ENCODE measurements around the gene VAMP5. TPM values are rescaled to one million over a fixed set of nuclear protein-coding genes. Genes with fewer than 3 reads are reported as not detected.

Gene VAMP5
- total and polyA plus RNA-seq, 9 of the 15 experiments (the other 6 are each of a cell fraction or from before 2014, with no cell fraction given): 0.54 to 1.9 (median 1.5) TPM; not detected in 2

DNA sequence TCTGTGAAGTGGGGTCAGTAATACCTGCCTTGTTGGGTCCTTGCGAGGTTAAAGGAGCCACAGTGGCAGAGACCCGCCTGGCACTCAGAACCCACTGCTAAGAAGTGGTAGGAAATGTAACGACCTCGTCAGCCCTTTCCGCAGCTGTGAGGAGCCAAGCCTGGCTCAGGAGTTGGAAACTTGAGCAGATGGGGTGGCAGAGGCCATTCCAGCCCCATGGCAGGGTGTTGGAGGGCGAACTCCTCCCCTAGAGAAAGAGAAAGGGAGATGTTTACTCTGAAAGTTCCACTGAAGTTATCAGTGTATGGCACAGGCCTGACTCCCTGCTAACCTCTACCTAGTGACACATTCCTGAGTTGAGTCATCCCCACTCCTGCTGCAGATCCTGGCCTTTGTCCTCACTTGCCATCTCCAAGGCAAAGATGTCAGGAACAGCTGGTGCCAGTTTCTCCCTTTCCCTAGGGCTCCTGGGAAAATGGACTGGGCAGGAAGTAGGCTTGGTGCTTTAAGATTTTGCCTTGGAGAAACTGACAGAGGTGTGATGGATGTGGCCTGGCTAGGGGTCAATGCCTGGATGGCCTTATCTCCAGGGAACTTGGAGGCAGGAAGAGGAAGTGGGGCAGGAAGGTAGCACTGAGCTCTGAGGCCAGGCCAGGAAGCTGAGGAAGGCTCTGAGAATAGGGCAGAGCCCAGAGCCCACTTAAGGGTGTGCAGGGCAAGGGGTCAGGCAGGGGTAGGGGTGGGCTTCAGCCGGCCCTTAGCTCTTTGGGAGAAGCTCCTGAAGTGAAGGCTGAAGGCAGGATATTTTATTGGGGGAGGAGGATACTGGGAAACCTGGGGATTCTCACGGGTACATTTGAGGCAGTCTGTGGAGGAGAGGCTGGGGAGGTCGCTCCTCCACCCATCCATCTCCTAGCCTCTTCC, 888 bp downstream of the VAMP5 start (continued):
- TF ChIP-seq NEUROD1 (IDR thresholded peaks at IDR 0.05; ENCODE audit: borderline replicate concordance, low read depth, low read length, partially characterized antibody) (peak; percentile 60), ZC3H4 (CRISPR knock-in tag; IDR thresholded peaks at IDR 0.05; ENCODE audit: borderline replicate concordance) (no peak), RNF2 (IDR thresholded peaks at IDR 0.05) (0 out of 2 replicates have a peak, but pooled peaks have one; percentile 66), ZKSCAN8 (CRISPR knock-in tag; IDR thresholded peaks at IDR 0.05) (peak; percentile 61; the same call in 1 of the 2 replicates), HDGF (IDR thresholded peaks at IDR 0.05) (no peak), TAF9B (IDR thresholded peaks at IDR 0.05; ENCODE audit: partially characterized antibody) (peak; percentile 8), LCOR (CRISPR knock-in tag; IDR thresholded peaks at IDR 0.05) (0 out of 2 replicates have a peak, but pooled peaks have one; percentile 19), NR2C1 (IDR thresholded peaks at IDR 0.05) (peak; percentile 76), NR2C1 (tag; IDR thresholded peaks at IDR 0.05) (peak; percentile 88), MEIS2 (IDR thresholded peaks at IDR 0.05; ENCODE audit: partially characterized antibody) (peak; percentile 97)
- TF ChIP-seq, protein P1, sequence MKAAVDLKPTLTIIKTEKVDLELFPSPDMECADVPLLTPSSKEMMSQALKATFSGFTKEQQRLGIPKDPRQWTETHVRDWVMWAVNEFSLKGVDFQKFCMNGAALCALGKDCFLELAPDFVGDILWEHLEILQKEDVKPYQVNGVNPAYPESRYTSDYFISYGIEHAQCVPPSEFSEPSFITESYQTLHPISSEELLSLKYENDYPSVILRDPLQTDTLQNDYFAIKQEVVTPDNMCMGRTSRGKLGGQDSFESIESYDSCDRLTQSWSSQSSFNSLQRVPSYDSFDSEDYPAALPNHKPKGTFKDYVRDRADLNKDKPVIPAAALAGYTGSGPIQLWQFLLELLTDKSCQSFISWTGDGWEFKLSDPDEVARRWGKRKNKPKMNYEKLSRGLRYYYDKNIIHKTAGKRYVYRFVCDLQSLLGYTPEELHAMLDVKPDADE (conservative IDR thresholded peaks at IDR 0.05; ENCODE audit: control insufficient read depth, low read depth, low read length): no peak
- TF ChIP-seq, protein P2, sequence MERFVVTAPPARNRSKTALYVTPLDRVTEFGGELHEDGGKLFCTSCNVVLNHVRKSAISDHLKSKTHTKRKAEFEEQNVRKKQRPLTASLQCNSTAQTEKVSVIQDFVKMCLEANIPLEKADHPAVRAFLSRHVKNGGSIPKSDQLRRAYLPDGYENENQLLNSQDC (CRISPR knock-in tag; IDR thresholded peaks at IDR 0.05): no peak
- TF ChIP-seq, protein P3, sequence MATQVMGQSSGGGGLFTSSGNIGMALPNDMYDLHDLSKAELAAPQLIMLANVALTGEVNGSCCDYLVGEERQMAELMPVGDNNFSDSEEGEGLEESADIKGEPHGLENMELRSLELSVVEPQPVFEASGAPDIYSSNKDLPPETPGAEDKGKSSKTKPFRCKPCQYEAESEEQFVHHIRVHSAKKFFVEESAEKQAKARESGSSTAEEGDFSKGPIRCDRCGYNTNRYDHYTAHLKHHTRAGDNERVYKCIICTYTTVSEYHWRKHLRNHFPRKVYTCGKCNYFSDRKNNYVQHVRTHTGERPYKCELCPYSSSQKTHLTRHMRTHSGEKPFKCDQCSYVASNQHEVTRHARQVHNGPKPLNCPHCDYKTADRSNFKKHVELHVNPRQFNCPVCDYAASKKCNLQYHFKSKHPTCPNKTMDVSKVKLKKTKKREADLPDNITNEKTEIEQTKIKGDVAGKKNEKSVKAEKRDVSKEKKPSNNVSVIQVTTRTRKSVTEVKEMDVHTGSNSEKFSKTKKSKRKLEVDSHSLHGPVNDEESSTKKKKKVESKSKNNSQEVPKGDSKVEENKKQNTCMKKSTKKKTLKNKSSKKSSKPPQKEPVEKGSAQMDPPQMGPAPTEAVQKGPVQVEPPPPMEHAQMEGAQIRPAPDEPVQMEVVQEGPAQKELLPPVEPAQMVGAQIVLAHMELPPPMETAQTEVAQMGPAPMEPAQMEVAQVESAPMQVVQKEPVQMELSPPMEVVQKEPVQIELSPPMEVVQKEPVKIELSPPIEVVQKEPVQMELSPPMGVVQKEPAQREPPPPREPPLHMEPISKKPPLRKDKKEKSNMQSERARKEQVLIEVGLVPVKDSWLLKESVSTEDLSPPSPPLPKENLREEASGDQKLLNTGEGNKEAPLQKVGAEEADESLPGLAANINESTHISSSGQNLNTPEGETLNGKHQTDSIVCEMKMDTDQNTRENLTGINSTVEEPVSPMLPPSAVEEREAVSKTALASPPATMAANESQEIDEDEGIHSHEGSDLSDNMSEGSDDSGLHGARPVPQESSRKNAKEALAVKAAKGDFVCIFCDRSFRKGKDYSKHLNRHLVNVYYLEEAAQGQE (IDR thresholded peaks at IDR 0.05; ENCODE audit: borderline replicate concordance): no peak
- TF ChIP-seq, protein P3 (CRISPR knock-in tag; IDR thresholded peaks at IDR 0.05; ENCODE audit: low read depth): peak; percentile 35; the same call in 1 of the 2 replicates
- TF ChIP-seq, protein P4, sequence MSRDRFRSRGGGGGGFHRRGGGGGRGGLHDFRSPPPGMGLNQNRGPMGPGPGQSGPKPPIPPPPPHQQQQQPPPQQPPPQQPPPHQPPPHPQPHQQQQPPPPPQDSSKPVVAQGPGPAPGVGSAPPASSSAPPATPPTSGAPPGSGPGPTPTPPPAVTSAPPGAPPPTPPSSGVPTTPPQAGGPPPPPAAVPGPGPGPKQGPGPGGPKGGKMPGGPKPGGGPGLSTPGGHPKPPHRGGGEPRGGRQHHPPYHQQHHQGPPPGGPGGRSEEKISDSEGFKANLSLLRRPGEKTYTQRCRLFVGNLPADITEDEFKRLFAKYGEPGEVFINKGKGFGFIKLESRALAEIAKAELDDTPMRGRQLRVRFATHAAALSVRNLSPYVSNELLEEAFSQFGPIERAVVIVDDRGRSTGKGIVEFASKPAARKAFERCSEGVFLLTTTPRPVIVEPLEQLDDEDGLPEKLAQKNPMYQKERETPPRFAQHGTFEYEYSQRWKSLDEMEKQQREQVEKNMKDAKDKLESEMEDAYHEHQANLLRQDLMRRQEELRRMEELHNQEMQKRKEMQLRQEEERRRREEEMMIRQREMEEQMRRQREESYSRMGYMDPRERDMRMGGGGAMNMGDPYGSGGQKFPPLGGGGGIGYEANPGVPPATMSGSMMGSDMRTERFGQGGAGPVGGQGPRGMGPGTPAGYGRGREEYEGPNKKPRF (IDR thresholded peaks at IDR 0.05; ENCODE audit: low read depth, low read length): no peak

All from K562 (cell line).